Activated naive CD4-positive, alpha-beta T cell treated with anti-CD3 and anti-CD28 coated beads, Interleukin-2, amount 50 U/mL, for 72 hours (primary cell): Measurements from ENCODE around the gene PNMA8B. TPM values are rescaled to one million over a fixed set of nuclear protein-coding genes. Genes with fewer than 3 reads are reported as not detected.
A peak's percentile ranks its signal among the peaks of the same experiment; 100 is the strongest.

Experiments used
- ATAC-seq, 2 donors: fragments of 150-1000 bp; cut with Tn5 transposase; 2 replicates each; pipeline ENCODE4 v1.10.0; 2021; ENCODE audit warnings: mild to moderate bottlenecking in 2 of 2, moderate library complexity in 2 of 2
- DNase-seq, 2 donors: peaks; one replicate each; pipeline ENCODE4 v3.0.0; 2021 to 2022; ENCODE audit warnings: low spot score in 2 of 2
- H3K27ac Mint-ChIP-seq, 2 donors: one replicate each; pipeline ENCODE4 v1.8.0; 2022; ENCODE audit warnings: mild to moderate bottlenecking in 2 of 2, mixed read lengths in 2 of 2
- H3K36me3 Mint-ChIP-seq, 2 donors: one replicate each; pipeline ENCODE4 v1.8.0; 2022; ENCODE audit warnings: mixed read lengths in 2 of 2
- H3K9me3 Mint-ChIP-seq, 2 donors: one replicate each; pipeline ENCODE4 v1.8.0; 2022; ENCODE audit warnings: mixed read lengths in 2 of 2
- total RNA-seq, 2 donors: library from RNA; stranded (reverse); gene quantifications; one replicate each; pipeline ENCODE4 v1.2.3, GENCODE V29; 2022

PNMA8B gene
- total RNA-seq, 2 donors from 2014 or later, result 0.06 to 0.43 TPM

- ATAC-seq (no peak), DNase-seq (no peak)
- no peak overlapping the region for H3K27ac Mint-ChIP-seq
- no peaks in the 10 kb centered on the region for H3K36me3 Mint-ChIP-seq
- H3K9me3 Mint-ChIP-seq, result no peaks in the 10 kb centered on the region
Measured at GRCh38 chr19:46475986-46476385, 19.7 kb downstream of the PNMA8B start.

DNA sequence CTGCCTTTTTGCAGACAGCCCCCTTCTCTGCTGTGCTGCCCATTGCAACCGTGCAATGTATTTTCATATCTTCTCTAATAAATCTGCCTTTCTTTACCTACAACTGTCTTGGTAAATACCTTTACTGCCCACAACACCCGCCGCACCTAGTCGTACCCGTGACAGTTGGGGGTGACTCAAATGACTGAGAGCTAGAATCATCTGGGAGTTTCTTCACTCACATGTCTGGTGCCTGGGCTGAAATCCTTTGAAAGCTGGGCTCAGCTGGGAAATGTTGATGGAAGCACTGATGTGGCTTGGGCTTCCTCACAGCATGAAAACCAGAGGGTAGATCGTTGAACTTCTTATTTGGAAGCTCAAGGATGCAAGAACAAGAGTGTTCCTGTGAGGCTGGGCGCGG is 21.5 kb downstream of the PNMA8B start:
- Mint-ChIP-seq H3K27ac (no peak overlapping the region), H3K36me3 (no peaks in the 10 kb centered on the region)

DNA sequence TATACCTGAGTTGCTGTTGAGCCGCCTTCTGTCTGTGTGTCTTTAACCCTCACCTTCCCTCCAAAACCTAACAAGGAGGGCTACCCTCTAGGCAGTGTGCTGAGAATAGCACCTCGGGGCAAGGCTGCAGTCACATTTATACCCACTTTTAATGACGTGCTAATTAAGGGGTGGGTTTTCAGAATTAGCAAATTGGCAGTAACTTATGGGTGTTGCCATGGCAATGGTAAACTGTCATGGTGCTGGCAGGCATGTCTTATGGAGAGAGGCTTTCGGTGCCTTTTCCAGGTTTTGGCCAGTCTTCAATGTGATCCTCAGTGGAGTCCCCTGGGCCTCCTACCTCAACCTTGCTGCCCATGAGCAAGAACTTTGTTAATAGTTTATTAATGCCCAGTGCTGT is 23.1 kb downstream of the PNMA8B start:
- Mint-ChIP-seq H3K9me3 (no peaks in the 10 kb centered on the region), H3K27ac (no peak overlapping the region), H3K36me3 (no peaks in the 10 kb centered on the region)
- ATAC-seq (no peak), DNase-seq (no peak)

More for the DNA sequence above, 21.5 kb downstream of the PNMA8B start:
- DNase-seq (no peak), ATAC-seq (no peak)
- H3K9me3 Mint-ChIP-seq, result no peaks in the 10 kb centered on the region

GRCh38 chr19:46471811-46472543 is 23.7 kb downstream of the PNMA8B start:
- DNase-seq, result no peak
- H3K9me3 Mint-ChIP-seq, result no peaks in the 10 kb centered on the region
- no peak for ATAC-seq
- no peaks in the 10 kb centered on the region for H3K36me3 Mint-ChIP-seq
- H3K27ac Mint-ChIP-seq, result no peak overlapping the region

DNA sequence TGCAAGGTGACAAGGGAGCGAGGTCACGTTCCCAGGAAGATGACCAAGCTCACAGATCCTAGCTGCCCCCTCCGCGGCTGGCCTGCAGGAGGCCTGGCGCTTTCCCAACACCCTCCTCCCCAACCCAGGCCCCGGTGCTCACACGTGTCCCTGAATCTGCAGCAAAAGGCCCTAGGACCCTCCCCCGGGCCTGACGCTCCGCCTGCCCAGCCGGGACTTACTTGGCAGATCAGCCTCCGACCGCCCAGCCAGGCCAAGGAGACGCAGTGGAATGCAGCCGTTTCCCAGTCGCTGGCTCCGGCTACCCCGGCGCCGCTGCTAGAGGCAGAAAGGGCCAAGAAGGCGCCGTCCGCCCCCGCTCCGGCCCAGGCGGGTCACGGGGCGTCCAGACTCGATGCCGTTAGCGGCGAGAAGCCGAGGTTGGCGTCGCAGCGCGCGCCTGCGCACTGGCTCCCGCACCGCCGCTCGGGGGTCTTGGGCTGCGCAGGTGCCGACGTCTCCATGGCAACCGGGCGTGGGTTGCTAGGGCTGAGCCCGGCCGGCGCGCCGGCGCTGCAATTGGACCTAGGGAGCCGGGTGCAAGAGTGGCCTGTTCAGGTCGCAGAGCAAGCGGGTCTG is 24.4 kb downstream of the PNMA8B start, which contains the start of gene PNMA8A:
PNMA8A (minus strand) TSS at position 448 of the 618 bp plus-strand sequence. CDS start 528 bp downstream, outside the sequence.
- Mint-ChIP-seq H3K27ac (no peak within 1 kb of the TSS), H3K9me3 (no peaks in the 10 kb centered on the region), H3K36me3 (no peaks in the 10 kb centered on the region)
- DNase-seq (no peak), ATAC-seq (no peak)

DNA sequence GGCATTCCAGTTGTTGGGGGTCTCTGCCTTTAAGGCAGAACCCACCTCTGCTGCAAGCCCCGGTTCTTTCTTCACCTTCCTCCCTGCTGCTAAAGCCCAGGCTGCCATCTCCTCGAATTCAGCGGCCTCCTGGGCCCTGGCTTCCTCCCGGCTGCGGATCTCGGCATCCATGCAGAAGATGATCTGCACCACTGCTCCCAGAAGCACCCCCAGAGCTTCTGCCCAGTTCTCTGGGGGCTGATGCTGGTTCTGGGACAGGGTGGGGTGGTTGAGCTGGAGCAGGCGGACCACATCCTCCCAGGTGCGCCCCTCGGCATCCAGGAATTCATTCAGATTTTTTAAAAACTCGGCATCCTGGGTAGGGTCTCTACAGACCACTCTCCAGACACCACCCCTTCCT is 25.3 kb downstream of the PNMA8B start:
- ATAC-seq (no peak), DNase-seq (no peak)
- Mint-ChIP-seq H3K36me3 (no peaks in the 10 kb centered on the region), H3K9me3 (no peaks in the 10 kb centered on the region), H3K27ac (no peak overlapping the region)

DNA sequence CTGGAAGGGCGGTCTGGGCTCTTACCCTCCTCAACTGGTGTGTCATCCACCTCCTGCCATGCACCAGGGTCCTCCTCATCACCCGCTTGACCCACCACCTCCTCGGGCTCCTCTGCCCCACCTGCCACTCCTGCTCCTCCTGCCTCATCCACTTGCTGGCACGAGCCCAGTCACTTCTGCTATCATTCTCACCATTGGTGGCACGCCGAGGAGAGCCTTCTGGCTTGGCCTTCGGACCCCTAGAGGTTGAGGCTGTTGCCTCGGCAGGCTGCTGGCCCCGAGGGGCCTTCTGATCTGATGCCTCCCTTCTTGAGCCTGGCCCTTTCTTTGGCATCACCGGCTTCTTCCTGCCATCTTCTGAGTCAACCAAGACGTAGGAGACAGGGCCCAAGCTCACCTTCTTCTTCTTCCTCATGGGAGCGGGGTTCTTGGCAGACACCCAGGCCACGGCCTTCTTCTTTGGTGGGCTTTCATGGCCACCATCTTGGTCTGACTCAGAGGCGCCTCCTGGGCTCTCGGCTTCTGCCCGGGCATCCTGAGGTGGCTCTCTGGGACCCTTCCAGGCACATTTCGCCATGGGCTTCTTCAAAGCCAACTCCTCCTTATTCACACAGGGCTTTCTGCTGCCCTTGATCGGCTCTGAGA is 26.0 kb downstream of the PNMA8B start:
- Mint-ChIP-seq H3K36me3 (no peaks in the 10 kb centered on the region), H3K9me3 (no peaks in the 10 kb centered on the region), H3K27ac (no peak overlapping the region)
- DNase-seq (no peak), ATAC-seq (no peak)

- H3K27ac Mint-ChIP-seq, result no peak overlapping the region
- no peaks in the 10 kb centered on the region for H3K9me3 Mint-ChIP-seq
- H3K36me3 Mint-ChIP-seq, result no peaks in the 10 kb centered on the region
- no peak for DNase-seq
- peak in 1 of 2 donors; percentile 78 for ATAC-seq
Measured at GRCh38 chr19:46466536-46467196, 29.0 kb downstream of the PNMA8B start.

DNA sequence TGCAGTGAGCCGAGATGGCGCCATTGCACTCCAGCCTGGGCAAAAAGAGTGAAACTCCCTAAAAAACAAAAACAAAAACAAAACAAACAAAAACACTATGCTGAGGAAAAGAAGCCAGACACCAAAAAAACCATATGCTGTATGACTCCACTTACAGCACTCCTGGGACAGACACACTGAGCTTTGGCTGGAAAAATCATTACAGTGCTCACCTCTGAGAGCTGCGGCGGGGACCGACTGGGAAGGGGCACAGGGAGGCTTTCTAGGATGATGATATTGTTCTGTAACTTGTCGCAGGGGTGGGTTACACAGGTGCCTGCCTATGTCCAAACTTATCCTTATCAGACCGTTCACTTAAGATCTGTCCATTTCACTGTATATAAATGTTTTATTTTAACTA is 32.2 kb downstream of the PNMA8B start:
- no peak for DNase-seq
- no peaks in the 10 kb centered on the region for H3K36me3 Mint-ChIP-seq
- H3K9me3 Mint-ChIP-seq, result no peaks in the 10 kb centered on the region
- no peak for ATAC-seq
- no peak overlapping the region for H3K27ac Mint-ChIP-seq

- Mint-ChIP-seq H3K27ac (no peak overlapping the region), H3K36me3 (no peaks in the 10 kb centered on the region), H3K9me3 (no peaks in the 10 kb centered on the region)
- ATAC-seq (no peak), DNase-seq (no peak)
Measured at GRCh38 chr19:46461537-46461936, 34.1 kb downstream of the PNMA8B start.

GRCh38 chr19:46460981-46461380 is 34.7 kb downstream of the PNMA8B start:
- no peaks in the 10 kb centered on the region for H3K36me3 Mint-ChIP-seq

DNA sequence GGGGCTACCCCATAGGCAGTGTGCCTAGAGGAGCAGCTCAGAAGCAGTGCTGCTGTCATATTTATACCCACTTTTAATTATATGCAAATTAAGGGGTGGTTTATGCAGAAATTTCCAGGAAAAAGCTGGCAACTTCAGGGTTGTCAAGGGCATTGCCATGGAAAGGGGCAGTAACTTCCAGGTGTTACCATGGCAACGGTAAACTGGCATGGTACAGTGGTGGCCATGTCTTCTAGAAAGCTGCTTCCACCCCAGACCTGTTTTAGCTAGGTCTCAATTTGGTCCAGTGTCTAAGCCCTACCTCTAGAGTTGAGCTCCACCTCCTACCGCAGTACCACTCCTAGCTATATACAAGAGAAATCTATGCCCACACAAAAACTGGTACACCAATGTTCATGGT is 35.6 kb downstream of the PNMA8B start:
- H3K36me3 Mint-ChIP-seq, result no peaks in the 10 kb centered on the region
- no peaks in the 10 kb centered on the region for H3K9me3 Mint-ChIP-seq
- no peak for ATAC-seq
- no peak for DNase-seq
- no peak overlapping the region for H3K27ac Mint-ChIP-seq

More at GRCh38 chr19:46460981-46461380, 34.7 kb downstream of the PNMA8B start:
- DNase-seq, result no peak
- Mint-ChIP-seq H3K9me3 (no peaks in the 10 kb centered on the region), H3K27ac (no peak overlapping the region)
- no peak for ATAC-seq

DNA sequence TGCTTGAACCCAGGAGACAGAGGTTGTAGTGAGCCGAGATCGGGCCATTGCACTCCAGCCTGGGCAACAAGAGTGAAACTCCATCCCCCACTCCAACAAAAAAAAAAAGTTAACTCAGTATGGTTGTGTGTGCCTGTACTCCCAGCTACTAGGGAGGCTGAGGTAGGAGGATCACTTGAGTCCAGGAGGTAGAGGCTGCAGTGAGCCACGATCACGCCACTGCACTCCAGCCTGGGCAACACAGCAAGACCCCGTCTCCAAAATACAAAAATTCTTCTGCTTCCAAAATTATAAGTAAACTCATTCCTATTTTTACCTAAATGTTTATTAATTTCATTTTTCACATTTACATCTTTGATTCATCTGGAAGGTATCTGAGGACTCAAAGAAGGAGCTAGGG is 38.7 kb downstream of the PNMA8B start:
- DNase-seq, result no peak
- no peak for ATAC-seq
- H3K27ac Mint-ChIP-seq, result no peak overlapping the region
- H3K36me3 Mint-ChIP-seq, result no peaks in the 10 kb centered on the region
- H3K9me3 Mint-ChIP-seq, result no peaks in the 10 kb centered on the region

GRCh38 chr19:46454244-46454643 is 41.4 kb downstream of the PNMA8B start:
- H3K36me3 Mint-ChIP-seq, result peaks cover 7 to 8% of the 10 kb centered on the region in 2 donors
- ATAC-seq (no peak), DNase-seq (no peak)
- H3K9me3 Mint-ChIP-seq, result peaks cover 6% of the 10 kb centered on the region in 2 donors
- no peak overlapping the region for H3K27ac Mint-ChIP-seq

DNA sequence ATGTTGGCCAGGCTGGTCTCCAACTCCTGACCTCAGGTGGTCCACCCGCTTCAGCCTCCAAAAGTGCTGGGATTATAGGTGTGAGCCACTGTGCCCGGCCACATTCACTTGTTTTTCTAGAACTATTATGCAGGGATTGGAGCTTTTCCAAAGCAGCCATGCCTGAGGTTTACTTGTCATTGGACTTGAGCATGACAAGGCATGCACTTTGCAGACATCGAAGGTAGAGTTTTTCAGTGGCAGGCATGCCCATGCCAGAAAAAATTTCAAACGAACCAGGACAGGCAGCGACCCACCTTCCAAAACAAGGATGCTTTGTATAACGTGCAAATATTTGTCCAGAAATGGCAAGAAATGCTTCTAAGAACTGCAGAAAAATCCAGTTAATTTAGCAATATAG is 42.0 kb downstream of the PNMA8B start:
- peaks cover 7% of the 10 kb centered on the region in 2 donors for H3K9me3 Mint-ChIP-seq
- no peak overlapping the region for H3K27ac Mint-ChIP-seq
- H3K36me3 Mint-ChIP-seq, result peaks cover 9% of the 10 kb centered on the region in 2 donors
- DNase-seq, result no peak
- no peak for ATAC-seq

- no peak overlapping the region for H3K27ac Mint-ChIP-seq
- no peak for ATAC-seq
- peaks cover 7% of the 10 kb centered on the region in 2 donors for H3K9me3 Mint-ChIP-seq
- peaks cover 9% of the 10 kb centered on the region in 2 donors for H3K36me3 Mint-ChIP-seq
- DNase-seq, result no peak
Measured at GRCh38 chr19:46452186-46452585, 43.5 kb downstream of the PNMA8B start.

DNA sequence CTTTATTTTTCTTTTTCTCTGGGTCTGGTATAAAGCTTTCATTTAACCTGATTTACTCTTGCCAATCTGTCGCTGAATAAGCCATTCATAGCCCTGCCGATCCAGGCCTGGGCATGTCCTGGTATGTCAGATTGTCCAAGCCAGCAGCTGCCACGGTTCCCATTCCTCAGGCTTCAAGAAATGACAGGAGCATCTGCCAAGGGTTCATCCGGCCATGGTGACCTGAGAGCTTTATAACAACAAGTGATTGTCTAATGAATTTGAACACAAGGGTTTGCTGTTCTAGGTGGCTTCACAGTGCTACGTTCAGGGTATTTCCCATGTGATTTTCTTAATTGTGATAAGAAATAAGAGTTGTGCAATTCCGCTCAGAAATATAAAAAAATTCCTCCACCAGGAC is 44.3 kb downstream of the PNMA8B start:
- no peak for DNase-seq
- no peak for ATAC-seq
- Mint-ChIP-seq H3K9me3 (peaks cover 7% of the 10 kb centered on the region in 2 donors), H3K36me3 (peaks cover 9% of the 10 kb centered on the region in 2 donors), H3K27ac (no peak overlapping the region)
